Karpas-422 (cell line): Measurements from ENCODE around the gene KCTD15. TPM values are rescaled to one million over a fixed set of nuclear protein-coding genes. Genes with fewer than 3 reads are reported as not detected.

ENCODE experiments used
- total RNA-seq: library from RNA; depleted of rRNA; stranded (reverse); fragments of >200 nt; shearing (Covaris generic); gene quantifications from 2 replicates; pipeline ENCODE4 v1.2.3, GENCODE V29; 2014; ENCODE audit warnings: low replicate concordance; rRNA removed

KCTD15 gene
- total RNA-seq, 1 experiment from 2014 or later, result not detected

Other genes starting within 250 kb of the KCTD15 start
- gene CHST8, start 174.9 kb upstream of the KCTD15 start, total RNA-seq, result not detected in 2 replicates